H1 (cell line): Measurements from ENCODE around the gene BCAR3.

Source experiments
- CTCF ChIP-seq, 3 experiments: IDR thresholded peaks; 1 replicate in 2 of 3; 2 replicates in 1 of 3; pipeline versions ENCODE4 v1.5.1 to v1.6.1; 2011; ENCODE audit warnings: low read length in 3 of 3, mild to moderate bottlenecking in 3 of 3, inconsistent platforms in 2 of 3, low read depth in 1 of 3, moderate library complexity in 1 of 3; ENCODE audit not compliant: insufficient read depth in 1 of 3; ENCODE audit errors: control extremely low read depth in 1 of 3
- EGR1 ChIP-seq: IDR thresholded peaks from 2 replicates; pipeline ENCODE4 v1.6.1; 2011; ENCODE audit warnings: low read depth, low read length, borderline replicate concordance
- EZH2 ChIP-seq: fragments of 200-600 bp; sonication (generic); IDR thresholded peaks from 2 replicates; pipeline ENCODE4 v1.7.1; 2012; ENCODE audit warnings: low read depth, mild to moderate bottlenecking, moderate library complexity, low read length, inconsistent platforms; ENCODE audit not compliant: severe bottlenecking
- JUN ChIP-seq: IDR thresholded peaks from 2 replicates; pipeline ENCODE4 v1.6.1; 2011; ENCODE audit warnings: low read depth, mild to moderate bottlenecking, improper control_type of control experiment, low read length
- JUND ChIP-seq: IDR thresholded peaks from 2 replicates; pipeline ENCODE4 v1.6.1; 2011; ENCODE audit warnings: mild to moderate bottlenecking, improper control_type of control experiment, low read length
- KDM1A ChIP-seq: fragments of 200-600, 300-600 bp; sonication (generic); IDR thresholded peaks from 2 replicates; pipeline ENCODE4 v1.7.1; 2016; ENCODE audit warnings: mild to moderate bottlenecking, low read length, borderline replicate concordance
- POLR2A ChIP-seq, 2 experiments: IDR thresholded peaks; 1 replicate in 1 of 2; 2 replicates in 1 of 2; pipeline ENCODE4 v1.6.1; 2011; ENCODE audit warnings: low read depth in 2 of 2, low read length in 2 of 2, mild to moderate bottlenecking in 2 of 2; ENCODE audit errors: control extremely low read depth in 1 of 2
- RNF2 ChIP-seq: fragments of 200-900, 300-1000 bp; sonication (generic); IDR thresholded peaks from 2 replicates; pipeline ENCODE4 v1.7.1; 2016; ENCODE audit warnings: borderline replicate concordance, low read depth, mild to moderate bottlenecking, antibody characterized with exemption, low read length; ENCODE audit not compliant: poor library complexity, severe bottlenecking; ENCODE audit errors: missing control alignments
- SP1 ChIP-seq: IDR thresholded peaks from 2 replicates; pipeline ENCODE4 v1.6.1; 2011; ENCODE audit warnings: low read depth, low read length

GRCh38 chr1:93692983-93693591 lies 11.4 kb upstream of the BCAR3 start:
- TF ChIP-seq KDM1A = no peak
- no peak for TF ChIP-seq CTCF (IDR thresholded peaks at IDR 0.05; ENCODE audit: control extremely low read depth in 1 of 3, insufficient read depth in 1 of 3, low read depth in 1 of 3, low read length in 3 of 3)
- TF ChIP-seq EGR1 = no peak
- TF ChIP-seq JUN = no peak
- no peak for TF ChIP-seq SP1
- no peak for TF ChIP-seq RNF2
- no peak for TF ChIP-seq POLR2A (IDR thresholded peaks at IDR 0.05; ENCODE audit: control extremely low read depth in 1 of 2, low read depth in 2 of 2, low read length in 2 of 2)
- TF ChIP-seq EZH2 = no peak
- no peak for TF ChIP-seq JUND
